Measurements from ENCODE around the gene COL4A6. TPM values are rescaled to one million over a fixed set of nuclear protein-coding genes. Genes with fewer than 3 reads are reported as not detected.
"Not testable (repeated sequence)": the region's sequence is repeated elsewhere in the genome, so short reads cannot be mapped to it uniquely, and the experiment has no call there.

Gene COL4A6
- polyA plus RNA-seq, 1 donor, result 1.7 TPM

DNA sequence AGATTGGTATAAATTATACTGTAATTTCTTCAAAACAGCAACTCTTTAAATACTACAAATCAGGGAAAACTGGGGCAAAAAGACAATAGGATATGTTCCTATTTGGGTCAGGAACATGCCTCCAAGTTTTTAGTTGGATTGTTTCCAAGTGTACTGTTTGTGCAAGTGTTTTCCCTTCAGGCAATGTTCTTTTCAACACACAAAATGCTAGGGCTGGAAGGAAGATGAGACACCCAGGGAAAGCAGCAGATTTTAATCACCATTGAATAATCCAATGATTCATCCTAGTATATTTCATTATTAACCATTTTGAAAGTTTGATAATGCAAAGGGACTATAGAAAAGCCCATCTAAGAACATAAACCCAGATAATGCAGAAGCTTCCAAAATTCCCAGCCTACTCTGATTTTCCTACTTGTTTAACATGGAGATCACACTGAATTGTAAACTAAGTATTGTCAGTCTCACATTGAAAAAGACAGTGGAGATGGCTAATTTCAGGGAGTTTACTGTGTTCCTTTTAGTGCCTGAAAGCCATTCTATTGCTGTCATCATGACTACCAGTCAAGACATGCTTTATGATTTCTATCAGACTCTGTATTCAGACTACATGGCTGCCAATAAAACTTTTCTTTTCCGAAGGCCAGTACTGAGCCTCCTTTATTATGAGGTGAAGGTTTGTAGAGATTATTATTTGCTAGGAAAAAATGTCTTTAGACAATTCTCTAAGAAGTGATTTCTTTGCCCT, 38.6 kb downstream of the COL4A6 start:
- no peak for DNase-seq (ENCODE audit: low read depth)

DNA sequence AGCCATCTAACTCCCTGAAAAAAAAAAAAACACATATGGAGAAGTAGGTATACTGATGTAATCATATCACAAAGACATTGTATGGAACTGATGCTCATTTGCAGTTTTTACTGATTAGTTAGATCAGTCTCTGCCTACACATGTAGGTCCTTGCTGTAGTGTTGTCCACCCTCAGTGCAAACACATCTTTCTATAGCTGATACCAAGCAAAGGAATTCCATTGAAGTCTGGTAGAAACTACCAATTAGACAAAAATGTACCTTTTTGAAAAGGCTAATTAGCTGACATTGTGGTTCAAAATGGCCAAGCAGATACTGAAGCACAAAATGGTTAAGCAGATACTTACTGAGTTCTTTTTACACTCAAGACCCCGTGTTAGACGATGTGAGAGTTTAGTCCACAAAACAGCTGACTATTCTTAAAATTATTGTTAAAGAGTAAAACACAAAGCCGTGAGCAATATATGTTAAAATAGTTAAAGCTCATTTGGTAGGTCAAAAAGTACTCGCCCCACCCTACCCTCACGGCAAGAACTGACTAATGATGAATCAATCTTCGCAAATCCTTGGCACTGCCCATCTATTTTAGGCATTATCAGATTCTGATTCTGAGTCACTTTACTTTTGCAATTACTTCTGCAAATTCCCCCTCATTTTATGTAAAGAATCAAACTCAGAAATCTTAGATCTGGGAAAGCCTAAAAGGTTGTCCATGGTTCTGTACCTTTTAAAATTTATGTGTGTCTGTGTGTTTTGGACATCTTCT, 40.4 kb downstream of the COL4A6 start:
- DNase-seq (ENCODE audit: low read depth), result no peak

DNA sequence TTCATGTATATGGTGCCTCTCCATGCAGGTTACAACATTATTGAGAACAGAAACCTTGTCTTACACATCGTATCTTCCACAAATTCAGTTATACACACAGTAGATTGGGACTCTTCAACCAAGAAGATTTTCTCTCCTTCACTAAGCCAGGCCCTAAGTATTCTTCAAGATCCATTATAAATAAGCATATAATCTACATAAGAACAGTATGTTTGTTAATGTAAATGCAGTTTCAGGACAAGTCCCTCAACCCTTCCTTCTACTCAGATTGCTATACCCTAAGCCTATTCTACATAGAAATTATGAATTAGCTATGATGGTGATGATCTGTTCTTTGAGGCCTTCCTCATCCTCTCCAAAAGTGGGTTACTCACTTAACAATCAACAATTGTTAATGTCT, 41.2 kb downstream of the COL4A6 start:
- DNase-seq (ENCODE audit: low read depth), result no peak

DNA sequence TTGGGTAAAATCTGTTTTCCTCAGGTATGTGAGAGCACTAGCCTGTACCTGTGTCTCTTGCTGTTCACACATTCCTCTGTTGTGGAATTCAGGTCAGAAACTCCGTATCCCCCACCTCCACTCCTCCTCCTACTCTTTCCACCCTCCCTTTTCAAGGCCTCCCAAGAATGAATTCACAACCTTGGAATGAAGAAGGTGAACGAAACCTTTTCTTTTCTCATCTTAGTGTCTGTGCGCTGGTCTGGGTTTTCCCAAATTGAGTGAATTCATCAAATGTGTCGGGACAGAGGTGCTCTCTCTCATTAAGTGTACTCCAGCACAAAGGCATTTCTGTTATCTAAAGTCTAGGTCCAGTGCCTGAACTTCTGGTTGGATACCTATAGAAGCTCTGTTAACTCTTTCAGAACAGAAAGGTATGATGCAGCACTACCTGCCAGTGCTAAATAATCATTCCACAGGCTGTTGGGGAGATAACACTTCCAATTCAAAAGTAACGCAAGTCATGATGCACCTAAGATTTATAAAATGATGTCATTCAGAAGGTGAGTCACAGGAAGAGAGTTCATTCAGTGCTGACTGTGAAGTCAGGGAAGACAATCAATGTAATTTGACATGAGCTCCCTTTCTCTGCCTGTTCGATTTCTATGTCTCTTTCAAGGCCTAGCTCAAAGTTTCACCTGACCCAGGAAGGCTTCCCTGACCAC, 41.9 kb downstream of the COL4A6 start:
- no peak for DNase-seq (ENCODE audit: low read depth)

DNA sequence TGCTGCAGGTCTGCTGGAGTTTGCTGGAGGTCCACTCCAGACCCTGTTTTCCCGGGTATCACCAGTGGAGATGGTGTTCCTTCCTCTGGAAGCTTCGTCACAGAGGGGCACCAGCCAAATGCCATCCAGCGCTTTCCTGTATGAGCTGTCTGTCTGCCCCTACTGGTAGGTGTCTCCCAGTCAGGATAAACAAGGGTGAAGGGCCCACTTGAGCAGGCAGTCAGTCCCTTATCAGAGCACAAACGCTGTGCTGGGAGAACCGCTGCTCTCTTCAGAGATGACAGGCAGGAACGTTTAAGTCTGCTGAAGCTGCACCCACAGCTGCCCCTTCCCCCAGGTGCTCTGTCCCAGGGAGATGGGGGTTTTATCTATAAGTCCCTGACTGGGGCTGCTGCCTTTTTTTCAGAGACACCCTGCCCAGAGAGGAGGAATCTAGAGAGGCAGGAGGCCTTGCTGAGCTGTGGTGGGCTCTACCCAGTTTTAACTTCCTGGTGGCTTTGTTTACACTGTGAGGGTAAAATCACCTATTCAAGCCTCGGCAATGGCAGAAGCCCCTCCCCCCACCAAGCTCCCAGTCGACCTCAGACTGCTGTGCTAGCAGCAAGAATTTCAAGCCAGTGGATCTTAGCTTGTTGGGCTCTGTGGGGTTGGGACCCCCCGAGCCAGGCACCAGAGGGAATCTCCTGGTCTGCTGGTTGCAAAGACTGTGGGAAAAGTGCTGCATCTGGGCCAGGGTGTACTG, 47.1 kb downstream of the COL4A6 start:
- DNase-seq (ENCODE audit: low read depth), result not testable (repeated sequence)

DNA sequence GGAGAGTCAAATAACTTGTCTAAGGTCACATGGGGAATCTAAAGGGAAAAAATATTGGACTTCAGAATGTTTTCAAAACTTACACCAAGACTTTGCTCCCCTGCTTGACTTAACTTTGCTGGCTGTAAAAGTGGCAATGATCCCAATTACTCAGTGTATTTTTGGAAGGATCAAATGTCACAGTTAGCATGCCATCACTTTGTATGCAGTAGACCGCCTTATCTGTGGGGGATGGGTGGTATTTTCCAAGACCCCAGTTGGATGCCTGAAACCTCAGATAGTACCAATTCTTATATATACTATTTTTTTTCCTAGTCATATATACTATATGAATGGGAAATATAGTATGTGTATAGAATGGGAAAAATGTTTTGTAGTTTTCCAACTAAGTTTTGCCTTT, 53.4 kb downstream of the COL4A6 start:
- no peak for DNase-seq (ENCODE audit: low read depth)

DNA sequence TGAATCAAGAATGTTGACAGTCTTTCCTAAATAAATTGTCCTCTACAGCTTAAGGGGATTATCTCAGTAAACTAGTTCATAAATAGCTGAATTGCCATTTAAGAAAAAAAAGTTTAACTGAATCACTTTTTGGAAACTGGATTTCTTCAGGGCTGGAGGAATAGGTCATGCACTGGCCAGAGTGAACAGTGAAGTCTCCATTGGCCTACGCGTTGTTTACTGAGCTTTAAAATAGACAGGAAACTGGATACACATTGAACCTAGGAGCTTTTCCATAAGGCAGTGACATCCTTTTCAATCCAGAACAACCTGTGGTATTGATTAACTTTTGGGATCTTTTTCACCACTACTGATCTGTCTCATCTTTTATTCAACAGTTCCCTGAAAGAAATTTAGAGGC, 58.0 kb downstream of the COL4A6 start:
- no peak for DNase-seq (ENCODE audit: low read depth)

DNA sequence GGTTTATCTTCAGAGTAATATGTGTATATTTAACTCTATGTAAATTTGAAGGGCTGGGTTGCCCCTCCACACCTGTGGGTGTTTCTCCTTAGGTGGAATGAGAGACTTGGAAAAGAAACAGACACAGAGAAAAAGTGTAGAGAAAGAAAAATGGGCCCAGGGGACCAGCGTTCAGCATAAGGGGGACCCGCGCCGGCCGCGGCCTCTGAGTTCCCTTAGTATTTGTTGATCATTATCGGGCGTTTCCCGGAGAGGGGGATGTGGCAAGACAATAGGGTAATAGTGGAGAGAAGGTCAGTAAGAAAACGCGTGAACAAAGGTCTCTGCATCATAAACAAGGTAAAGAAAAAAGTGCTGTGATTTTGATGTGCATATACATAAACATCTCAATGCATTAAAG, 61.4 kb downstream of the COL4A6 start:
- DNase-seq (ENCODE audit: low read depth), result not testable (repeated sequence)

DNA sequence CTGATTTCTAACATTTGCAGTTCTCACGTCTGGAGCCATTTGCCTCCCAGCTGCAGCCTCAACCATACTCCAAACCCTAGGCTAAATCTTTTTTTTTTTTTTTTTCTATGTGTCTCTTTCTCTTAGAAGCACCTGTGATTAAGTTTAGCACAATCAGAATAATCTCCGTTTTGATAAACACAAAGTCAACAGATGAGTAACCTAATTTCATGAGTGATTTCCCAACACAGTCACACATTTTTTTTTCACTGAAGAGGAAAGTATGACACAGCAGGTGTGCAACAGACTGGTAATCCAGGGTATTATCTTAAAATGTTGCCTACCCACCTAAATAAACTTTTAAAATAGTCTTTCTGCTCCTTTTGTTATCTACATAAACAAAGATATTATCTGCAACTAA, 62.6 kb downstream of the COL4A6 start:
- DNase-seq (ENCODE audit: low read depth), result not testable (repeated sequence)

DNA sequence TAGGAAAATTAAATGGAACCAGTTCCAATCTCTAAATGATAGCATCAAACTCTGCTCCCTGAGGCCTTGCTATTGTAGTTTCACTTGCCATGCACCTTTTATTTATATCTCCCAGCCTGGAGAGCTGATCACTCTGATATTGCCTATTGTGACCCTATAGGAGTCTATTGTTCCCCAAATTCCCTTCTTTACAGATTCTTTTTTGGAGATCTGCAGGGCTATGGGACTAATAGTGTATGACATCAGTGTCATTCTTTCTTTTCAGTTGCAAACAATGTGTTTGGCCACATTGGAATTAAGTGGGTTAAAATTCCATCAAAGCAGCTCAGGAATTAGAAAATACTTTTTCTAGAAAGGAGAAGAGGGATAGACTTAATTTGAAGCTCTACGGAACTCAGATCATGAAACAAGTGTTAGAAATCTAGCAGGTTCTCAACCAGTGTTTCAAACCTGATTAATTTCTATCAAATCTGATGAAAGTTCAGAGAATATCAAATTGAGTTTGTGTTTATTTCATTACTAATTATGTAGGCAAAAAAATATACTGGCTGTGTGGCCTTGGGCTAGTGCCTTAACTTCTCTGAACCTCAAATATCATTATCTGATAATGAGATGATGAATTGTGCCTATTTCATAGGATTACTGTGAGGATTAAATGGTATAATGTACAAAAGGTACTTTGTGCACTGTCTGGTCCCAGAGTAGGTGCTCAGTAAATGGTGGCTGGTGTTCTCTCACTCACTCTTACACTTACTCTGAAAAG, 71.4 kb downstream of the COL4A6 start:
- no peak for DNase-seq (ENCODE audit: low read depth)

DNA sequence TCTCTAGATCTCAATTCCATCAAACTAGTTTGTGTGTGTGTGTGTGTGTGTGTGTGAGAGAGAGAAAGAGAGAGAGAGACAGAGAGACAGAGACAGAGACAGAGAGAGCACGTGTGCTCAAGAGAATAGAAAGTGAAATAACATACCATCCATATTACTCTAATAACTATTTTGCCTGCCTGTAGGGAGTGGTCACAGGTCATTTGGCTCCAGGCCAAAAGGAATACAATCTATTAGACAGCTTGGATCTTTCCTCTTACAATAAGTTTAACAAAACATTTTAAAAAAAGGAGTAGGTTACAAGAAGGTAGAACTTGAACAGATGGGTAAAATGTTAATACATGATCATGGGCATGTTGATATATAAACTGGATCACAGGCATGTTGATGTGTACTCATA, 76.2 kb downstream of the COL4A6 start:
- no peak for DNase-seq (ENCODE audit: low read depth)

DNA sequence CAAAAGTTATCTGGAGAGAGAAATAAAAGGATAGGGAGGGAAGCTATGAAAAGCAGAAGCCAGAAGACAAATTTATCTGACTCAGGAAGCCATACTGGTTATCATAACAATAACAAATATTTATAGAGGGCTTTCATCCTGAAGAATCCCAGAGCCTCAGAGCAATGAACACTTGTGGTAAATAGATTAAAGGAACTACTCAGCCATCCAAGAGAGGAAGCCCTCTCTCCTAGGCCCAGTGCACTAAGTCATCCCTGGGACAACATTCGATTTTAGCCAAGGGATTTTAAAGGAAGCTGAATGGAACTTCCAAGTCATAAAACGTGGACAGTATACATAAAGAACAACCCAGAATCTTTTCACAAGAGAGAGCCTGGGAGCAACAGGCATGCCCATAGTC, 76.9 kb downstream of the COL4A6 start:
- no peak for DNase-seq (ENCODE audit: low read depth)

DNA sequence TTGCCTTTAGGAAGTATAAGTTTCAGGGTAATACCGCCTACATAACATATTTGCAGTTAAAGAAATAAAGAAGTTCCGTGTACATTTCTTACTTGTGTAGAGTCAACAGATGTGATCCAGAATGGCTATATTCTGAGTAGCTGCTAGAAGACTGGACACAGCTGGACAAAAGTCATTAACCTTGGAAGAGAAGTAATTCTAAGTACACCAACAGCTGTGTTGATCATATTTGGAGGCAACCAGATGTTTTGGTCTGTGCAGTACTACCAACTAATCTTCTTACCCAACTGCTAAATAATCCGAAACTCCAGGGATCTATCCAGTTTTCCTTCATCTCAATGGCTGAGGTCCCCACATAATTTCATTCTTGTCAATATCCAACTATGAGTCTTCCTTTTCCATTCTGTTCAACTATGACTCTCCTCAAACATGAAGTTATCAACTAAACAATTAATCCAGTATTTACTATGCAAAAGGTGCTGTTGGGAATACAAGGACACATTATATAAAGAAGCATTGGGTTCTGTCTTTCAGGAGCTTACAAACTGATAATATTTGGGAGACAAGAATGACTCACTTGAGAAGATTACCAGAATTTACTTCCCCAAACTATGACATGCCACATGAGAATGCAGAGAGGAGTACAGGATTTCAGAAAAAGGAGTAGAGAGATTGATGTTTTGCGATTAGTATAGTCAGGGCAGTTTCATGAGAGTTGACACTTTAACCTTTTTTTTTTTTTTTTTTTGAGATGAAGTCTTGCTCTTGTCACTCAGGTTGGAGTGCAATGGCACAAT, 78.2 kb downstream of the COL4A6 start:
- no peak for DNase-seq (ENCODE audit: low read depth)

DNA sequence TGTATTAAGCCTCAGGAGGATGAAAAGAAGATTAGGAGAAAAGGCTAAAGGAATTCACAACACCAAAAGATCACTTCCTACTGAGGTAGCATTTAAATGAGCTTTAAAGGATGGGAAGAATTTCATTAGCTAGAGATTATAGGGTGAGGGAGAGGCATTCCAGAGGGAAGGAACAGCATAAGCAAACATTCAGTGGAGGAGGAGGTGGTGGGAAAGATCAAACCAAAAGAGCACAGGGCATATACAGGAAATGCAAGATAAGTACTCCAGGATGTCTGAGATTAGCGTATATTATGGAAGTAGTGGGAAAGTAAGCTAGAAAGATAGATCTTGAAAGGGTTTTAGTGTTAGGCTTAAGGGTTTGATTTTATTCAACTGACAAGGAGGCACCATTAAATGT, 84.8 kb downstream of the COL4A6 start:
- DNase-seq (ENCODE audit: low read depth), result no peak

DNA sequence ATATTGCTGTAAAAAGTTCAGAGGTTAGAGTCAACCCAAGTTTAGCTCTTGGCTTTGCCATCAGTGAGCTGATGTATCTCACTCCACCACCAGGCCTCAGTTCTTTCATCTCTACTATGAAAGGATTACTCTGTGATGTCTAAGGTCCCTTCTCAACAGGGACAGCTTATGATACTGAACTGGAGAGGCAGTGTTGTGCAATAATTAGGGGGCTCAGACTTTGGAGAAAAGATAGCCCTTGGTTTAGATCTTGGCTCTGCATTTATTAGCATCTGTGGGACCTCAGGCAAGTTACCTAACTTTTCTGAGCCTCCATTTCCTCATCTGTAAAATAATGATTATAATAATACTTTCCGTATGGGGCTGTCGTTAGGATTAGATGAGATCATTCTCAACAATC, 89.0 kb downstream of the COL4A6 start:
- DNase-seq (ENCODE audit: low read depth), result no peak

DNA sequence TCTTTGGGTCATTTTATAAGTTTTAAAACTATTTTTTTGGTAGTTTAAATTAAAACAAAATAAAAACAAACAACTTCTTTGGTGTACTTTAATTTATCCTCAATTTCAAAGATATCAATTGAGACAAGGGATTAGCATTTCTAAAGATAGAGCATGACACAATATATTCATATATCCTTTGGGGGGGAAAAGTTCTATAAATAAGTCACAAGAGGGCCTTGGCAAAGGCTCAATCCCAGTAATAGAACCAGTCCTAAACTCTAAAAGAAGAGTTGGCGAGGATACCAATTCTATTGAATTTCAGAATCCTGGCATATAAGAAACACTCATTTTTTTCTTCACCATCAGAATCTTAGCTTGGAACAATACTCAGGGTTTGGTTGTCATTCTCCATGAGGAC, 89.7 kb downstream of the COL4A6 start:
- DNase-seq (ENCODE audit: low read depth), result no peak

DNA sequence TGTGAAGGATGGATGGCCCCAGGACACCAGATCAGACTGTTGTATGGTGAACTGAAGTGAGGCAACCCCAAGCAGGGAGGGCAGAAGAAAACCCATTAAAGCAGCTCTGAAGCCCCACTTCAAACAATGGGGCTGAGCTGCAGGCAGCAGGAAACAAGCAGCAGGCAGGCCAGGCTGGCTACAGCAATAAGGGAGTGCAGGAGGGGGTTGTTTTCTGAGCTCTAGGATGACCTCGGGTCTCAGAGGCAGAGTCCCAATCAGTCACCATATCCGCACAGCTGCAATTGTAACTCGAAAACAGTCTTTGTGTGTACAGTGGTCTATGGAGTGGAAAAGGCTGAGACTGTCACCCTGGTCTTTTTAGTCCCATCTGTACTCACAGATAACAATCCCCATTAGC, 90.4 kb downstream of the COL4A6 start:
- no peak for DNase-seq (ENCODE audit: low read depth)

DNA sequence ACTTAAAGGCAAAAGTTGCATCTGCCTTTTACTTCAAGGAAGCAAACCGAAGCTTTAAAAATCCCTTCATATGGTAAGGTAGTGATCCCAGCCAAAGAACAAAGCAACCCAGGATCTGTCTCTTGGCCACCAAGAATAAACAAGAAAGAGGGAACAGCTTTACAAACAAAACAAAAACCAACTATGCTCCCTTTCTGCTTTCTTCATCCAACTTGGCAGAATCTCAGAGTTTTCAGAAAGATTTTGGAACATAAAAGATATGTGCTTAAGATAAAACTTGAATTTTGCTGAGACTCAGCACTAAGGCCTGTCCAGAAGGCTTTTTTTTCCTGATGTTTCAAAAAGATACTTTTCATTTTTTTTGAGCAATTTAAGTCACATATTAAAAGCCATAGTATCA, 94.0 kb downstream of the COL4A6 start:
- DNase-seq (ENCODE audit: low read depth), result no peak

DNA sequence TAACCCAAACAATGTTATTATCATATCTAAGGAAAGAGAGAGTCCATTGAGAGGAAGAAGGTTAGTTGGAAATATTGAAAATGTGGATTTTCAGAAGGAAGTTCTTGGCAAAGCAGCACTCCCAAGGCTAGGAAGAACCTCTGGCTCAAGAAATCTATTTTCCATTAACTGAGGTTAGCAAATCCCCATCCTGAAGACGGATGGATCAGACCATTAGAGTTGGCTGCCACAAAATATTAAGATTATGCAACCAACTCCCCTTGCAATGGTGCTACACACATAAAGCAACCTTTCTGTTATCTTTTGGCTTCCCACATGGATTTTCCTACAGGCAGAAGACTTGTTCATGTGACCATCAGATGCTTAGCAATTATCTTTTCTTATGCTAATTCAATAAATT, 96.3 kb downstream of the COL4A6 start:
- DNase-seq (ENCODE audit: low read depth), result no peak

DNA sequence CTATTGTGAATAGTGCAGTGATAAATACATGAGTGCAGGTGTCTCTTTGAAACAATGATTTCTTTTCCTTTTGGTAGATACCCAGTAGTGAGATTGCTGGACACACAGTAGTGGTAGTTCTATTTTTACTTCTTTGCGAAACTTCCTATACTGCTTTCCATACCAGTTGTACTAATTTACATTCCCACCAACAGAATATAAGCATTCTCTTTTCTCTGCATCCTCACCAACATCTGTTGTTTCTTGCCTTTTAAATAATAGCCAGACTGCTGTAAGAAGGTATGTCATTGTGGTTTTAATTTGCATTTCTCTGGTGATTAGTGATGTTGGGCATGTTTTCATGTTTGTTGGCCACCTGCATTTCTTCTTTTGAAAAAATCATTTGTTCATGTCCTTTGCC, 105.9 kb downstream of the COL4A6 start:
- no peak for DNase-seq (ENCODE audit: low read depth)

All from forelimb muscle (tissue), 1 donor.